ENCODE results near the gene BEST2.

DNA sequence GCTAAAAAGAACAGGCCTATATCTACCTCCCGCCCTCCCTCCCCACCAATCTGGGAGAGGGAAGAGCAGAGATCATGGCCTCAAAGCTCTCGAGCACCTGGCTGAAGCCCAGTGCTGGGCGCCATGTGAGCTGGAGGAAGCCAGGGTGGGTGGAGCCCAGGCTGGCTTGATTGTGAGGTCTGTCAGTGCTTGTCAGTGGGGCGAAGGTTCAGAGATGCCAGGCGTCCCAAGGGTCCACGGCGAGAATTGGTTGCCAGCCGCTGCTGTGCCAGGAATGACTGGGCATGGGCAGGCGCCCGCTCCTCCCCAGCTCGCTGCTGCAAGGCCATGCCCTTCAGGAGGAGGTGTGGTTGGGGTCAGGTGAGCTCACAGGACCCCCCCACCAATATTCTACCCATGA is 11.5 kb downstream of the BEST2 start:
- no peak for TF ChIP-seq YY1 (IDR thresholded peaks at IDR 0.05; ENCODE audit: extremely low read depth, insufficient replicate concordance, low read depth, low read length)
- no peak for TF ChIP-seq POLR2A (IDR thresholded peaks at IDR 0.05; ENCODE audit: borderline replicate concordance, extremely low read depth, insufficient read depth, insufficient read length)
- TF ChIP-seq, protein P1, sequence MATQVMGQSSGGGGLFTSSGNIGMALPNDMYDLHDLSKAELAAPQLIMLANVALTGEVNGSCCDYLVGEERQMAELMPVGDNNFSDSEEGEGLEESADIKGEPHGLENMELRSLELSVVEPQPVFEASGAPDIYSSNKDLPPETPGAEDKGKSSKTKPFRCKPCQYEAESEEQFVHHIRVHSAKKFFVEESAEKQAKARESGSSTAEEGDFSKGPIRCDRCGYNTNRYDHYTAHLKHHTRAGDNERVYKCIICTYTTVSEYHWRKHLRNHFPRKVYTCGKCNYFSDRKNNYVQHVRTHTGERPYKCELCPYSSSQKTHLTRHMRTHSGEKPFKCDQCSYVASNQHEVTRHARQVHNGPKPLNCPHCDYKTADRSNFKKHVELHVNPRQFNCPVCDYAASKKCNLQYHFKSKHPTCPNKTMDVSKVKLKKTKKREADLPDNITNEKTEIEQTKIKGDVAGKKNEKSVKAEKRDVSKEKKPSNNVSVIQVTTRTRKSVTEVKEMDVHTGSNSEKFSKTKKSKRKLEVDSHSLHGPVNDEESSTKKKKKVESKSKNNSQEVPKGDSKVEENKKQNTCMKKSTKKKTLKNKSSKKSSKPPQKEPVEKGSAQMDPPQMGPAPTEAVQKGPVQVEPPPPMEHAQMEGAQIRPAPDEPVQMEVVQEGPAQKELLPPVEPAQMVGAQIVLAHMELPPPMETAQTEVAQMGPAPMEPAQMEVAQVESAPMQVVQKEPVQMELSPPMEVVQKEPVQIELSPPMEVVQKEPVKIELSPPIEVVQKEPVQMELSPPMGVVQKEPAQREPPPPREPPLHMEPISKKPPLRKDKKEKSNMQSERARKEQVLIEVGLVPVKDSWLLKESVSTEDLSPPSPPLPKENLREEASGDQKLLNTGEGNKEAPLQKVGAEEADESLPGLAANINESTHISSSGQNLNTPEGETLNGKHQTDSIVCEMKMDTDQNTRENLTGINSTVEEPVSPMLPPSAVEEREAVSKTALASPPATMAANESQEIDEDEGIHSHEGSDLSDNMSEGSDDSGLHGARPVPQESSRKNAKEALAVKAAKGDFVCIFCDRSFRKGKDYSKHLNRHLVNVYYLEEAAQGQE (IDR thresholded peaks at IDR 0.05; ENCODE audit: low read depth) = no peak
- TF ChIP-seq, protein P2, sequence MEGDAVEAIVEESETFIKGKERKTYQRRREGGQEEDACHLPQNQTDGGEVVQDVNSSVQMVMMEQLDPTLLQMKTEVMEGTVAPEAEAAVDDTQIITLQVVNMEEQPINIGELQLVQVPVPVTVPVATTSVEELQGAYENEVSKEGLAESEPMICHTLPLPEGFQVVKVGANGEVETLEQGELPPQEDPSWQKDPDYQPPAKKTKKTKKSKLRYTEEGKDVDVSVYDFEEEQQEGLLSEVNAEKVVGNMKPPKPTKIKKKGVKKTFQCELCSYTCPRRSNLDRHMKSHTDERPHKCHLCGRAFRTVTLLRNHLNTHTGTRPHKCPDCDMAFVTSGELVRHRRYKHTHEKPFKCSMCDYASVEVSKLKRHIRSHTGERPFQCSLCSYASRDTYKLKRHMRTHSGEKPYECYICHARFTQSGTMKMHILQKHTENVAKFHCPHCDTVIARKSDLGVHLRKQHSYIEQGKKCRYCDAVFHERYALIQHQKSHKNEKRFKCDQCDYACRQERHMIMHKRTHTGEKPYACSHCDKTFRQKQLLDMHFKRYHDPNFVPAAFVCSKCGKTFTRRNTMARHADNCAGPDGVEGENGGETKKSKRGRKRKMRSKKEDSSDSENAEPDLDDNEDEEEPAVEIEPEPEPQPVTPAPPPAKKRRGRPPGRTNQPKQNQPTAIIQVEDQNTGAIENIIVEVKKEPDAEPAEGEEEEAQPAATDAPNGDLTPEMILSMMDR (IDR thresholded peaks at IDR 0.05 in 2 of 3, conservative IDR thresholded peaks at IDR 0.05 in 1 of 3; ENCODE audit: borderline replicate concordance in 1 of 3, insufficient read depth in 1 of 3, low read depth in 2 of 3, low read length in 2 of 3) = no peak
- TF ChIP-seq CEBPB (IDR thresholded peaks at IDR 0.05; ENCODE audit: low read depth) = no peak
- TF ChIP-seq JUND (IDR thresholded peaks at IDR 0.05) = no peak
- no peak for TF ChIP-seq SIN3A (IDR thresholded peaks at IDR 0.05; ENCODE audit: low read depth)
- no peak for TF ChIP-seq POLR2AphosphoS5 (IDR thresholded peaks at IDR 0.05; ENCODE audit: low read depth, low read length)
- TF ChIP-seq ZFX (IDR thresholded peaks at IDR 0.05) = no peak
- TF ChIP-seq, protein P3, sequence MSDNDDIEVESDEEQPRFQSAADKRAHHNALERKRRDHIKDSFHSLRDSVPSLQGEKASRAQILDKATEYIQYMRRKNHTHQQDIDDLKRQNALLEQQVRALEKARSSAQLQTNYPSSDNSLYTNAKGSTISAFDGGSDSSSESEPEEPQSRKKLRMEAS (IDR thresholded peaks at IDR 0.05) = no peak
- no peak for TF ChIP-seq ZNF274 (IDR thresholded peaks at IDR 0.05; ENCODE audit: low read depth, low read length)
- TF ChIP-seq ZBTB33 (IDR thresholded peaks at IDR 0.05; ENCODE audit: extremely low read depth, insufficient replicate concordance, low read length) = no peak
- TF ChIP-seq ELF1 (IDR thresholded peaks at IDR 0.05; ENCODE audit: borderline replicate concordance, low read depth) = no peak

All from HCT116 (cell line).